Bronchial epithelial cell (primary cell): ENCODE data around the gene CFAP97. TPM values are rescaled to one million over a fixed set of nuclear protein-coding genes. Genes with fewer than 3 reads are reported as not detected.

Source experiments
- DNase-seq: peaks from one replicate; pipeline ENCODE4 v3.0.0-alpha.2; 2010; ENCODE audit warnings: low read depth
- FAIRE-seq: peaks from 2 replicates; lab custom pipeline; 2011; peaks lifted over from hg19 to GRCh38; lab: Jason Lieb, UNC
- H3K27me3 ChIP-seq: 2 replicates; pipeline ENCODE4 v1.5.1; 2011; ENCODE audit warnings: low read length; ENCODE audit not compliant: control insufficient read depth, insufficient read depth
- H3K36me3 ChIP-seq: 2 replicates; pipeline ENCODE4 v1.5.1; 2011; ENCODE audit warnings: low read length; ENCODE audit not compliant: control insufficient read depth, insufficient read depth
- H3K4me3 ChIP-seq: 2 replicates; pipeline ENCODE4 v1.5.1; 2011; ENCODE audit warnings: mild to moderate bottlenecking, low read depth, low read length, control low read depth
- CTCF ChIP-seq: IDR thresholded peaks from 2 replicates; pipeline ENCODE4 v1.5.1; 2011; ENCODE audit warnings: mild to moderate bottlenecking, moderate library complexity, low read length, control low read depth, inconsistent platforms; ENCODE audit not compliant: insufficient read depth, severe bottlenecking
- total RNA-seq: library from RNA; depleted of rRNA; stranded (reverse); fragments of >200 nt; gene quantifications from 2 replicates; pipeline ENCODE4 v1.2.1, GENCODE V29; 2014

The CFAP97 gene
- 30.0 and 32.9 TPM in 2 replicates for total RNA-seq

- H3K27me3 ChIP-seq = no peaks in the 10 kb centered on the region
- FAIRE-seq (no peak), DNase-seq (peak; percentile 63)
- peak within 1 kb of the TSS; percentile 48 for H3K4me3 ChIP-seq
- TF ChIP-seq CTCF = no peak
- H3K36me3 ChIP-seq = no peaks in the 10 kb centered on the region
Measured at GRCh38 chr4:185203486-185204237, at the start of gene CFAP97. Gene CFAP97 (minus strand): TSS chr4:185204000. CDS start chr4:185191196, 12,804 bp downstream.

GRCh38 chr4:185249105-185249504, 45.3 kb upstream of the CFAP97 start:
- Histone ChIP-seq H3K36me3 (no peaks in the 10 kb centered on the region), H3K27me3 (no peaks in the 10 kb centered on the region), H3K4me3 (no peak overlapping the region)
- FAIRE-seq (no peak), DNase-seq (no peak)
- TF ChIP-seq CTCF = no peak

GRCh38 chr4:185248393-185249039, 44.7 kb upstream of the CFAP97 start:
- Histone ChIP-seq H3K4me3 (no peak overlapping the region), H3K36me3 (no peaks in the 10 kb centered on the region), H3K27me3 (no peaks in the 10 kb centered on the region)
- DNase-seq (no peak), FAIRE-seq (no peak)
- no peak for TF ChIP-seq CTCF

GRCh38 chr4:185247151-185247550, 43.4 kb upstream of the CFAP97 start:
- no peak overlapping the region for H3K4me3 ChIP-seq
- H3K36me3 ChIP-seq = no peaks in the 10 kb centered on the region
- FAIRE-seq (no peak), DNase-seq (no peak)
- H3K27me3 ChIP-seq = no peaks in the 10 kb centered on the region
- TF ChIP-seq CTCF = no peak

GRCh38 chr4:185246453-185246852, 42.7 kb upstream of the CFAP97 start:
- H3K36me3 ChIP-seq = no peaks in the 10 kb centered on the region
- FAIRE-seq (no peak), DNase-seq (no peak)
- H3K27me3 ChIP-seq = no peaks in the 10 kb centered on the region
- H3K4me3 ChIP-seq = no peak overlapping the region
- TF ChIP-seq CTCF = no peak
